ENCODE results near the gene CCDC144A. TPM values are rescaled to one million over a fixed set of nuclear protein-coding genes. Genes with fewer than 3 reads are reported as not detected.
A peak's percentile ranks its signal among the peaks of the same experiment; 100 is the strongest.
"Not testable (repeated sequence)": the region's sequence is repeated elsewhere in the genome, so short reads cannot be mapped to it uniquely, and the experiment has no call there.

CCDC144A gene
- total RNA-seq, 4 donors from 2014 or later, result 0.13 to 7.4 (median 0.57) TPM

GRCh38 chr17:16817201-16817600 is 127.2 kb downstream of the CCDC144A start:
- ATAC-seq, result no peak
- Histone ChIP-seq H3K4me1 (peaks cover 5 to 28% of the 10 kb centered on the region in 2 donors), H3K9me3 (no peaks in the 10 kb centered on the region), H3K27me3 (no peaks in the 10 kb centered on the region), H3K27ac (no peak overlapping the region), H3K4me3 (no peak overlapping the region), H3K36me3 (no peaks in the 10 kb centered on the region)
- intact Hi-C loops (cut with DNase I; ENCODE audit: low total_unique reads) (no loop called here), in situ Hi-C loops (cut with MboI; ENCODE audit: low sequenced_read_pairs in 4 of 4) (no loop called here)
- no peak for DNase-seq
- TF ChIP-seq CTCF (IDR thresholded peaks at IDR 0.05 in 4 of 5, conservative IDR thresholded peaks at IDR 0.05 in 1 of 5), result no peak
- no peak for TF ChIP-seq POLR2A (IDR thresholded peaks at IDR 0.05)

GRCh38 chr17:16817940-16818339 is 127.9 kb downstream of the CCDC144A start:
- H3K4me1 ChIP-seq, result peaks cover 5 to 28% of the 10 kb centered on the region in 2 donors
- H3K36me3 ChIP-seq; H3K9me3 ChIP-seq; H3K4me3 ChIP-seq; ATAC-seq; H3K27ac ChIP-seq; H3K27me3 ChIP-seq; DNase-seq; in situ Hi-C loops (cut with MboI; ENCODE audit: low sequenced_read_pairs in 4 of 4); intact Hi-C loops (cut with DNase I; ENCODE audit: low total_unique reads): not testable (repeated sequence)

- TF ChIP-seq CTCF (IDR thresholded peaks at IDR 0.05 in 4 of 5, conservative IDR thresholded peaks at IDR 0.05 in 1 of 5) (no peak), POLR2A (IDR thresholded peaks at IDR 0.05) (no peak)
- Histone ChIP-seq H3K4me1 (peaks cover 5 to 28% of the 10 kb centered on the region in 2 donors), H3K27me3 (no peaks in the 10 kb centered on the region), H3K9me3 (no peaks in the 10 kb centered on the region), H3K4me3 (no peak overlapping the region), H3K27ac (no peak overlapping the region), H3K36me3 (no peaks in the 10 kb centered on the region)
- DNase-seq, result no peak
- ATAC-seq, result no peak
- in situ Hi-C loops (cut with MboI; ENCODE audit: low sequenced_read_pairs in 4 of 4) (no loop called here), intact Hi-C loops (cut with DNase I; ENCODE audit: low total_unique reads) (no loop called here)
Measured at GRCh38 chr17:16818340-16818739, 128.3 kb downstream of the CCDC144A start.

- intact Hi-C loops (cut with DNase I; ENCODE audit: low total_unique reads), result no loop called here
- ATAC-seq, result no peak
- Histone ChIP-seq H3K36me3 (no peaks in the 10 kb centered on the region), H3K4me1 (peaks cover 5 to 26% of the 10 kb centered on the region in 2 donors), H3K27me3 (no peaks in the 10 kb centered on the region), H3K9me3 (no peaks in the 10 kb centered on the region), H3K27ac (no peak overlapping the region), H3K4me3 (no peak overlapping the region)
- no peak for TF ChIP-seq POLR2A (IDR thresholded peaks at IDR 0.05)
- TF ChIP-seq CTCF (IDR thresholded peaks at IDR 0.05 in 4 of 5, conservative IDR thresholded peaks at IDR 0.05 in 1 of 5), result no peak
- DNase-seq, result no peak
- in situ Hi-C loops (cut with MboI; ENCODE audit: low sequenced_read_pairs in 4 of 4), result no loop called here
Measured at GRCh38 chr17:16818821-16819683, 129.0 kb downstream of the CCDC144A start.

GRCh38 chr17:16820161-16820877 is 130.3 kb downstream of the CCDC144A start:
- no peak for TF ChIP-seq POLR2A (IDR thresholded peaks at IDR 0.05)
- no peak for TF ChIP-seq CTCF (IDR thresholded peaks at IDR 0.05 in 4 of 5, conservative IDR thresholded peaks at IDR 0.05 in 1 of 5)
- H3K4me1 ChIP-seq, result peaks cover 5 to 20% of the 10 kb centered on the region in 2 donors
- intact Hi-C loops (cut with DNase I; ENCODE audit: low total_unique reads), result no loop called here
- no peaks in the 10 kb centered on the region for H3K9me3 ChIP-seq
- peak; percentile 60 to 67 for DNase-seq
- H3K27ac ChIP-seq, result peak overlapping the region in 1 of 4 donors; percentile 39
- peak overlapping the region in 1 of 4 donors; percentile 7 for H3K4me3 ChIP-seq
- in situ Hi-C loops (cut with MboI; ENCODE audit: low sequenced_read_pairs in 4 of 4), result no loop called here
- H3K27me3 ChIP-seq, result no peaks in the 10 kb centered on the region
- H3K36me3 ChIP-seq, result no peaks in the 10 kb centered on the region
- ATAC-seq, result peak; percentile 84 to 91
